ENCODE results near the gene GRIPAP1.

Gene GRIPAP1

DNA sequence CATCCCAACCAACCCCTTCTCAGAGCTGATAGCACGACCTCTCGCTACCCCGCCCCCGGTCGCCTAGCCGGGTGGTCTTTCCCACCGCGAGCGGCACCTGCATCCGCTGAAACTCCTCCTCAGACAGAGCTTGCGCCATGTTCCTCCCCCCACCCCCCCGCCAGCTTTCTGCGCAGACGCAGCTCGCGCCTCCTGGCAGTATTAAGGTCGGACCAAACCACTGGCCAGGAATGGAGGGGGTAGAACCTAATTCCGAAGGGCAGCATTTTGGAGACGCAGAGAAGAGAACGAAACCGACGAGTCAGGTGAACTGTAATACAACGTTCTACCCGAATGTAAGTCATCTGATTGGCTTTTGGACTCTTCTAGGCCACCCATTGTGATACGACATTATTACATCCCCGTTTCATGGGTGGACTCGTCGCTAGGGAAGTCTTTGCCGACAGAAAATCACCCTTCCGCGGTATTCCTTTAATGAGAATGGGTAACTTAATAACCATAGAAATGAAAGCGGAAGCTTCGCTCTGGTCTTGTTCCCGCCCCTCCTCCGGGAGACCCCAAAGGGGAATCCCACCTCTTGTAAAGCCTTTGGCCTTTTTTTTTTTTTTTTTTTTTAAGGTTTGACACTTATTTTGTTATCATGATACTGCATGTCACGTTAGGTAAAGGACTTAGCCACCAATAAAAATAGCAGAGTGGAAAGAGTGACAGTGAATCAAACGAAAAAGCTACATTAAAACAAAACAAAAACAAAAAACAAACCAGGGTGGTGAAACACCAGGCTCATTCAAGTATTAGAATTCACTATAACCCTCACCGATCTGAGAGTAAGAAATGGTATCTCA is at the start of gene GRIPAP1:
Gene GRIPAP1, minus strand, starts transcription at position 174 of the 845 bp plus-strand sequence. Its CDS starts 35 bp downstream, at position 139.
- FAIRE-seq, result no peak
- DNase-seq (ENCODE audit: insufficient read length, low spot score), result peak; percentile 23
- peak; percentile 60; the same call in 1 of the 2 replicates for TF ChIP-seq POLR2A (IDR thresholded peaks at IDR 0.05; ENCODE audit: low read depth, low read length)

DNA sequence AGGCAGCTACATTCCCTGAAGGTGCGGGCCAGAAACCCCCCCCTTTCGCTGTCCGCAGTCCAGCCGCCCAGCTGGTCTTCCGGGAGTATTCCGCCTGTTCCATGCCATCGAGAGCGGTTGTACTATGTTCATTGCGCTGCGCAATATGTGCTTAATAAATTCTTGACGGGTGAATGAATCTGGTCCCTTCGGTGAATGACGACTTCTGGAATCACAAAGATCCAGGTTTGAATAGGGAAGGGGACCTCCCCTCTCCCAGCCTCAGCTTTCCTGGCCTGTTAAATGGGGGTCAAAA is 41.9 kb upstream of the GRIPAP1 start:
- FAIRE-seq (no peak), DNase-seq (ENCODE audit: insufficient read length, low spot score) (no peak)
- TF ChIP-seq POLR2A (IDR thresholded peaks at IDR 0.05; ENCODE audit: low read depth, low read length), result no peak

DNA sequence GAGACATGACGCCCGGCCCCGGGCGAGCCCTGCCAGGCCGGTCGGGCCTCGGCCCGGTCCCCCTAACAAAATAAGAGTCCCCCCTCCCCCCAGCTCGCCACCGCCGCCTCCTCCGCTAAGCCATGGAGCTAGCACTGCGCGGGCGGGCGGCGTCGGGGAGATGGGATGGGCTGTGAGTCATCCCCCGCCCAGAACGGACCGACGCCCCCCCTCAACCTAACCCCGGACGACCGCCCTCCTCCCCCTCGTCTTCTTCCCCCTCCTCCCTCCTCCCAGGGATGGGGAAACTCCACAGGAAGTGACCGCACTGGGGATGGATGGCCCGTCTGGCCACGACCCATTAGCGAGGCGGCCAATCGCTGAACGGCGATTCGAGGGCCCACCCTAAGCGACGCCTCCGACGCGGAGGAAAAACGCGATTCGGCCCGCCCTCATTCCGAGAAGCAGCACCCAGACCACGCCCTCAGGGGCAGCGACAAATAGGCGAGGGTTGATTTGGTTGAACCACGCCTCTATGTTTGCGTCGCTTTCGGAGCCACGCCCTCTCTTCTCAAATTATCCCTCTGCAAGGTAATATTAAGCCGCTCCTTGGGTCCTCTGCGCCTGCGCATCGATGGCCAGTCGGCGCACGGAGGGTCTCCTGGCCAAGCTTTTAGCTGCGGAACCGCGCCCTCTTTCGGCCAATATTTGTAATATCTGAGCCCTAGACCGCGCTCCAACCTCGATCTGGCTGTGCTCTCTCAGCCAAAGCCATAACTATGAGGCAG is 41.3 kb upstream of the GRIPAP1 start, which contains the start of gene TFE3:
Gene TFE3, minus strand, starts transcription at position 138 of the 767 bp plus-strand sequence. Its CDS starts 131 bp downstream, at position 7.
- TF ChIP-seq POLR2A (IDR thresholded peaks at IDR 0.05; ENCODE audit: low read depth, low read length), result peak; percentile 49; the same call in 1 of the 2 replicates
- no peak for FAIRE-seq
- peak; percentile 54 for DNase-seq (ENCODE audit: insufficient read length, low spot score)

DNA sequence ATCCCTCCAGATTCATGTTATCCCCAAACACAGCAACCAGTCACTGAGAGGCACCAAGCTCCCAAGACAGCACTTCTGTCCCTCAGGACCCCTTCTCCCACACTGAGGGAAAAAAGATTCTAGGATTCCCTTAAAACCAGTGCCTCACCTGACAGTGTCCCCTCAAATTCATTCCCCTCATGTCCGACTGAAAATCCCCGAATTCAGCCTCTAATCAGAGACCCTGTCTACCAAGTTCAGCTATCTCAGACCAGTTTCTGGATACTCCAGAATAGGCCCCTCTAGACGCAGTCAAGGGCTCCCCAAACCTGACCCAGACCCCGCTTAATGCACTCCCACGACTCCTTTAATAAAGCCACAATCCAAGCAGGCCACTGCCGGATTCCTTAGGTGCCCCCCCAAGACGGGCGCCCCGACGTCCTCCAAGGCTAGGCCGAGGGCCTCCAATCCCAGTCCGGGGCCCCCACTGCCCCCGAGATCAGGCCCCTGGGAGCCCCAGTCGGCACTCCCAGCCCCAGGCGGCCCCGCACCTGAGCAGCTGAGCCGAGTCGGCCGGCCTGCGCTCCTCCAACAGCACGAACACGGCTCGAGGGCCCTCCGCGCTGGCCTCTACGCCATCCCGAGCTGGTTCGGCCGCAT is 40.6 kb upstream of the GRIPAP1 start:
- DNase-seq (ENCODE audit: insufficient read length, low spot score), result no peak
- no peak for TF ChIP-seq POLR2A (IDR thresholded peaks at IDR 0.05; ENCODE audit: low read depth, low read length)
- FAIRE-seq, result no peak

DNA sequence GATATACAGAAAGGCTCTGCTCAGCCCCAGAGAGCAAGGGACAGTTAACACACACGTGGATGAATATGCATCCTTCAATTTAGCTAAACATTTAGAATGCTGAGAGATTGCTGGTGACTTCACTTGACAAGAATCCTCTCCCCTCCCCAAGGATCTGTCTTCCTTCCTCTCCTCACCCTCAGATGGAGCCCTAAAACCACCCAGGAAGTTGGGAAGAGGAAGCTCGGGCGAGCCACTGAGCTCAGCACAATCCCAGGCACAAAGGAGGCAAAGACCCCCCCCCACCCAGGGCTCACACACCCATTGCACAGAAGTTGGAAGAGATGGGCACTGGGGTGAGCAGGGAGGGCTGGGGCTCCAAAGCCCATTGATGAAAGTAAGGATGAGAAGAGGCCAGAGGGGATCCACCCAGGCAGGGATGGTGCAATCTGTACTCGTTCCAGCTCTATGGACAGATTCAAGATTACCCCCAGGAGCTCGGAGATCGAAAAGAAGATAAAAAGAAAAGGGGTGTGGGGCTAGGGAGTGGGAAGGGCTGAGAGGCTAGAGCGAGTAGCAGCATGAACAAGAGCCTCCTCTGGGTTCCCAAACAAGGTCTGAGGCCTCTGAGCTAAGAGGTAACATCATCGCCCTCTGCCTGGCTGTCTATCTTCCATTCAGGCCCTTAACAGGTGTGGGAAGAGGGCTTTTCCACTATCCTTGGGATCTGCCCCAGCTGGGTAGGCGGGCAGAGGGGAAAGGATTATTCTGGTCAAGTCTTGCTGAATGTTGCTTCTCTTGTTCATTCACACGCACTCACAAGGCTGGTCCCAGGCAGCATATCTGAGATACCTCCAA is 39.9 kb upstream of the GRIPAP1 start:
- no peak for TF ChIP-seq POLR2A (IDR thresholded peaks at IDR 0.05; ENCODE audit: low read depth, low read length)
- DNase-seq (ENCODE audit: insufficient read length, low spot score) (no peak), FAIRE-seq (no peak)

DNA sequence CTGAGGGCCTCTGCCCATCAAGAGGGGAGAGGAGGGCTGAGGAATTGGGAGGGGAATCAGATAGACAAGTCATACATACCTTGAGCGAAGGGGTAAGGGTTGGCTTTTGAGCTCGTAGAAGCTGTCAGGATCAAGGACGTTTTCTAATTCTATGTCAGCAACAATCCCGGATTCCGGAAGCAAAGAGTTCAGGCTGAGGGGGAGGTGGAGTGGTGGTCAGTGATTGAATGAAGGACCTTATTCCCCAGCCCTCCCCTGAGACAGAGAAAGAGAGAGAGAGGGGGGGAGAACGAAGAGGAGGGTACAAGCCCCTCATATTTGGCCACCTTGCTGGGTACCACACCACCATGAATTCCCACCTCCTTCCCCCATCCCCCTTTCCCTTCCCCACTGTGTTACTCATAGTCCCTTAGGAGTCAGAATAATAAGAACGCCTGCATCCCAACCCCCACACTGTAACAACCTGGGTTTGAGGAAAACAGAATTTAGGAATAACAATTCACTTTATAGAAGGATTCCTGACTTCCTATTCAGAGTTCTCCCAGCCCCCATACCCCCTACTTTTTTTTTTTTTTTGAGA is 38.4 kb upstream of the GRIPAP1 start:
- no peak for TF ChIP-seq POLR2A (IDR thresholded peaks at IDR 0.05; ENCODE audit: low read depth, low read length)
- DNase-seq (ENCODE audit: insufficient read length, low spot score) (no peak), FAIRE-seq (no peak)

DNA sequence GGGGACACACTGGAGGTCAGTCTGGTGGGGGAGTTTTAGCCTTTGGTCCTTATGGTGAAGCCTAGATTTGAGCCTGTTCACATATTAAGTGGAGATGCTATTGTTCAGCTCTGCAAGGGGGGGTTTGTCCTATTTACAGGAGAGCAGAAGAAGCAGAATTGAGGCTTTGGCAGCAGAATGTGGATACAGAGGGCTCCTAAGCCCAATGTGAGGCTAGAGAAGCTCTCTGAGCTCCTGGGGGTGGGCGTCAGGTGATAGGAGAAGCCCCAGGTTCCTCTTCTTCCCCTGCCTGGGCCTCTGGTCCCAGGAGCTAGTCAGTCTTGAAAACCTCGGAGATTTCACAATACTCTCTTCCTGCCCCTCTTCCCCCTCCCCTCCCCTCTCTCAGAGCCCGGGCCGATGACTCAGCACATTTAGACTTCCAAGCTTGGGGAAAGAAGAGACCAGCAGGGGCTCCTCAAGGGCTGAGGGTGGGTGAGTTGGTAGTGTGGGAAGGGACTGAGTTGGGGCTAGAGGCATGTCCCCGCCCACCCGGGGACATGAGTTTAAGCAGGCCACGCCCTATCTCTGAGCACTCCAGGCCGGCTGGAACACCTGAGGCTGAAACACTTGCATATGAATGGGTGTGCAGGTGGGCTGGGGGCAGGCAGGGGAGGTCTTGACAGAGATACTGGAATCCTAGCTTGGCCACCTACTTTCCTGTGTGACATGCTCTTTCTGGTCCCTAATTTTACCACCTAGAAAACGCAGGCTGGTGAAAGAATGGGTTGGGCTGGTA is 37.7 kb upstream of the GRIPAP1 start:
- DNase-seq (ENCODE audit: insufficient read length, low spot score) (peak; percentile 32), FAIRE-seq (no peak)
- TF ChIP-seq POLR2A (IDR thresholded peaks at IDR 0.05; ENCODE audit: low read depth, low read length), result no peak

DNA sequence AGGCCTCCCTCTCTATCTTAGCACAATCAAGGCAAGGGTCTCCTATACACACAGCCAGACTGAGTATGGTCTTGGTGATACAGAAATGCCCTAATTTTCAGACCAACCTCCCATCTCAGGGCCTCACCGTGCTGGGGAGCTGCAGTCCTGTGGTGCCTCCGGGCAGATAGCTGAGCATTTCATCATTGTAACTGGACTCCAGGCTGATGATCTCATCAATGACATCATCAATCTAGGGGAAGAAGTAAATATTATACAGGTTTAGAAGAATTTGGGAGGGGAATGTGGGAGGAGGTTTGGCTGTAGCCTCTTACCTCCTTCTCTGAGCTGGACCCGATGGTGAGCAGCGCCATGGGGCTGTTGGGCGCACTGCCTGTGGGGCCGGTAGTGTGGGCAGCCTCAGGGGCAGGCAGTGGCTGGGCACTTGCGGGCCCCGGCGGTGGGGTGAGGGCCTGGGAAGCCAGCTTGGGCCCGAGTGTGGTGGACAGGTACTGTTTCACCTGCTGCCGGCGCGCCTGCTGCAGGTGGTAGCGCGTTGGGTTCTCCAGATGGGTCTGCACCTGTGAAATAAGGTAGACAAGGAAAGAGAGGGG is 35.9 kb upstream of the GRIPAP1 start:
- no peak for FAIRE-seq
- no peak for TF ChIP-seq POLR2A (IDR thresholded peaks at IDR 0.05; ENCODE audit: low read depth, low read length)
- no peak for DNase-seq (ENCODE audit: insufficient read length, low spot score)

DNA sequence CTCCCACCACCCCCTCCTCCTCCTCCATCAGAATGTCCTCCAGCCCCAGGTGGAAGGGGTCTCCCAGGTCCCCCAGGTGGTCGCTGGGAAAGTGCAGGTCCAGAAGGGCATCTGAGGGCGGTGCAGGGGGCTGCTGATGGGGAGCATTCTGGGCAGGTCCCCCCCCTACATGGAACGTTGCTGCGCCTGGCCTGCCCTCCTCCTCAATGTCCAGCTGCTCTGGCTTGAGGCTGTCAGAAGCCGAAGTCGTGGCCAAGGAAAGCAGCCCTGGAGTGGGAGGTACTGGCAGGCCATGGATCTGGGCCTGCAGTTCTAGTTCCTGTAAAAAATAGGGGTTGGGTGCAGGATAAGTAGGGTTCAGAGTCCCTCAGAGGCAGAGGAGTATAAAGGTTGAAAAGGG is 28.2 kb upstream of the GRIPAP1 start:
- FAIRE-seq (no peak), DNase-seq (ENCODE audit: insufficient read length, low spot score) (no peak)
- TF ChIP-seq POLR2A (IDR thresholded peaks at IDR 0.05; ENCODE audit: low read depth, low read length), result no peak

GRCh38 chrX:49029876-49030275 is 27.8 kb upstream of the GRIPAP1 start:
- no peak for DNase-seq (ENCODE audit: insufficient read length, low spot score)
- no peak for TF ChIP-seq POLR2A (IDR thresholded peaks at IDR 0.05; ENCODE audit: low read depth, low read length)
- FAIRE-seq, result no peak

DNA sequence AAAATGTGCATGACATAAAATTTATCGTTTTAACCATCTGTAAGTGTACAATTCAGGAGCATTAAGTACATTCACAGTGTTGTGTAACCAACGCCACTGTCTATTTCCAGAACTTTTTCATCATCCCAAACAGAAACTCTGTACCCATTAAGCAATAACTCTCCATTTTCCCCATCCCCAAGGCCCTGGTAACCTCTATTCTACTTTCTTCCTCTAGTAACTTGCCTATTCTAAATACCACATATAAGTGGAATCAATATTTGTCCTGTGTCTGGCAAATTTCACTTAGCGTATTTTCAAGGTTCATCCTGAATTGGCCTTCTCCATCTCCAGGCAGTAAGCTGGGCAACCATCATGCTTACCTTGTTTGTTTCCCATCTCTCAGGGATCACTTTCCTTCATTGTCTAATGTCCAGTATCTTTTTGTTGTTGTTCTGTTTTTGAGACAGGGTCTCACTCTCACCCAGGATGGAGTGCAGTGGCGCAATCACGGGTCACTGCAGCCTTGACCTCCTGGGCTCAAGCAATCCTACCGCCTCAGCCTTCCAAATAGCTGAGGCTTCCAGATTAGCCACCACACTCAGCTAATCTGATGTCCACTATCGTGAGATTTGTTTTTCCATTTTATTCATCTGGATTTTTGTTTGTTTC is 17.7 kb upstream of the GRIPAP1 start:
- DNase-seq (ENCODE audit: insufficient read length, low spot score) (no peak), FAIRE-seq (no peak)
- no peak for TF ChIP-seq POLR2A (IDR thresholded peaks at IDR 0.05; ENCODE audit: low read depth, low read length)

DNA sequence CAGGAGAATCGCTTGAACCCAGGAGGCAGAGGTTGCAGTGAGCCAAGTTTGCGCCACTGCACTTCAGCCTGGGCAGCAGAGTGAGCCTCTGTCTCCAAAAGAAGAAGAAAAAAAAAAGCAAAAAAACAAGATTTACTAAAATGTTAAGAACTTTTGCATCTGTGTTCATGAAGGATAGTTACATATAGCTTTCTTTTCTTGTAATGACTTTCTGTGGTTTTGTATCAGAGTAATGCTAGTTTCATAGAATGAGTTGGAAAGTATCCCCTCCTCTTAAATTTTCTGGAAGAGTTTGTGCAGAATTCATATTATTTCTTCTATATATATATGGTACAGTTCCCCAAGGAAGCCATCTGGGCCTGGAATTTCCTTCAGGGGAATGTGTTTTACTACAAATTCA is 17.0 kb upstream of the GRIPAP1 start:
- no peak for DNase-seq (ENCODE audit: insufficient read length, low spot score)
- FAIRE-seq, result no peak
- no peak for TF ChIP-seq POLR2A (IDR thresholded peaks at IDR 0.05; ENCODE audit: low read depth, low read length)
